H9 (cell line): Measurements from ENCODE around the gene NPAS3. TPM values are rescaled to one million over a fixed set of nuclear protein-coding genes. Genes with fewer than 3 reads are reported as not detected.

ENCODE experiments used
- DNase-seq: peaks from one replicate; pipeline ENCODE4 v3.0.0-alpha.2; 2017
- H2AFZ ChIP-seq: one replicate; pipeline ENCODE4 v1.6.1; 2013; ENCODE audit warnings: mild to moderate bottlenecking, low read length, control low read depth, moderate library complexity
- H2AK5ac ChIP-seq: 2 replicates; pipeline ENCODE4 v1.6.1; 2013; ENCODE audit warnings: low read length, control low read depth, mixed read lengths; ENCODE audit not compliant: insufficient read length
- H2BK120ac ChIP-seq: one replicate; pipeline ENCODE4 v1.6.1; 2013; ENCODE audit warnings: low read depth, mild to moderate bottlenecking, low read length, control low read depth, inconsistent platforms; ENCODE audit not compliant: poor library complexity, severe bottlenecking
- H2BK12ac ChIP-seq: 2 replicates; pipeline ENCODE4 v1.6.1; 2013; ENCODE audit warnings: low read length, control low read depth, mixed read lengths, low read depth; ENCODE audit not compliant: insufficient read length
- H2BK15ac ChIP-seq: 2 replicates; pipeline ENCODE4 v1.6.1; 2013; ENCODE audit warnings: low read depth, low read length, control low read depth
- H2BK20ac ChIP-seq: one replicate; pipeline ENCODE4 v1.6.1; 2013; ENCODE audit warnings: low read depth, mild to moderate bottlenecking, low read length, control low read depth, inconsistent platforms; ENCODE audit not compliant: poor library complexity, severe bottlenecking
- H2BK5ac ChIP-seq: 2 replicates; pipeline ENCODE4 v1.6.1; 2013; ENCODE audit warnings: low read length, control low read depth, mixed read lengths; ENCODE audit not compliant: insufficient read length
- H3K14ac ChIP-seq: 2 replicates; pipeline ENCODE4 v1.6.1; 2013; ENCODE audit warnings: low read length, control low read depth; ENCODE audit not compliant: insufficient read depth
- H3K18ac ChIP-seq: 2 replicates; pipeline ENCODE4 v1.6.1; 2013; ENCODE audit warnings: low read depth, mild to moderate bottlenecking, mixed read lengths, low read length, control low read depth; ENCODE audit not compliant: insufficient read length
- H3K23ac ChIP-seq: 2 replicates; pipeline ENCODE4 v1.6.1; 2013; ENCODE audit warnings: low read length, control low read depth, mixed read lengths, low read depth; ENCODE audit not compliant: insufficient read length
- H3K23me2 ChIP-seq: 2 replicates; pipeline ENCODE4 v1.6.1; 2013; ENCODE audit warnings: low read depth, mild to moderate bottlenecking, mixed read lengths, low read length, control low read depth; ENCODE audit not compliant: insufficient read length, poor library complexity, severe bottlenecking
- H3K27ac ChIP-seq: 2 replicates; pipeline ENCODE4 v1.5.1; 2013; ENCODE audit warnings: low read length, control low read depth, mixed read lengths, low read depth; ENCODE audit not compliant: insufficient read length
- H3K27me3 ChIP-seq: 2 replicates; pipeline ENCODE4 v1.6.1; 2013; ENCODE audit warnings: low read length, control low read depth, inconsistent platforms; ENCODE audit not compliant: insufficient read depth
- H3K4ac ChIP-seq: 2 replicates; pipeline ENCODE4 v1.6.1; 2013; ENCODE audit warnings: low read depth, mild to moderate bottlenecking, control low read depth, inconsistent platforms, low read length, moderate library complexity
- H3K4me1 ChIP-seq: 2 replicates; pipeline ENCODE4 v1.6.1; 2013; ENCODE audit warnings: low read length, control low read depth, inconsistent platforms; ENCODE audit not compliant: insufficient read depth
- H3K4me2 ChIP-seq: 2 replicates; pipeline ENCODE4 v1.6.1; 2013; ENCODE audit warnings: low read length, control low read depth, mixed read lengths; ENCODE audit not compliant: insufficient read length, insufficient read depth
- H3K56ac ChIP-seq: 2 replicates; pipeline ENCODE4 v1.6.1; 2013; ENCODE audit warnings: low read depth, mild to moderate bottlenecking, mixed read lengths, low read length, control low read depth; ENCODE audit not compliant: insufficient read length
- H3K79me1 ChIP-seq: 2 replicates; pipeline ENCODE4 v1.6.1; 2013; ENCODE audit warnings: low read depth, mild to moderate bottlenecking, moderate library complexity, low read length, control low read depth, inconsistent platforms; ENCODE audit not compliant: insufficient read depth, poor library complexity, severe bottlenecking
- H3K79me2 ChIP-seq: 2 replicates; pipeline ENCODE4 v1.6.1; 2013; ENCODE audit warnings: low read length, control low read depth, inconsistent platforms; ENCODE audit not compliant: insufficient read depth
- H3K9ac ChIP-seq: 2 replicates; pipeline ENCODE4 v1.6.1; 2013; ENCODE audit warnings: low read length, control low read depth, mixed read lengths; ENCODE audit not compliant: insufficient read length; ENCODE audit errors: extremely low read depth
- H3K9me3 ChIP-seq: one replicate; pipeline ENCODE4 v1.6.1; 2013; ENCODE audit warnings: low read depth, low read length, inconsistent platforms; ENCODE audit not compliant: control insufficient read depth
- H3T11ph ChIP-seq: one replicate; pipeline ENCODE4 v1.6.1; 2013; ENCODE audit warnings: mild to moderate bottlenecking, low read length, control low read depth, inconsistent platforms
- H4K20me1 ChIP-seq: one replicate; pipeline ENCODE4 v1.6.1; 2013; ENCODE audit not compliant: control insufficient read depth, insufficient read length, insufficient read depth
- H4K5ac ChIP-seq: 2 replicates; pipeline ENCODE4 v1.6.1; 2013; ENCODE audit warnings: low read depth, mild to moderate bottlenecking, mixed read lengths, low read length, control low read depth; ENCODE audit not compliant: insufficient read length
- H4K8ac ChIP-seq: replicated peaks from 2 replicates; pipeline ENCODE4 v1.6.1; 2013; ENCODE audit warnings: low read length, control low read depth, mixed read lengths, low read depth; ENCODE audit not compliant: insufficient read length
- H4K91ac ChIP-seq: 2 replicates; pipeline ENCODE4 v1.6.1; 2013; ENCODE audit warnings: low read depth, mild to moderate bottlenecking, moderate library complexity, mixed read lengths, low read length, control low read depth; ENCODE audit not compliant: insufficient read length
- H3K27ac Mint-ChIP-seq, 3 experiments: 2 replicates in 2 of 3; 3 replicates in 1 of 3; pipeline ENCODE4 v1.8.0; 2020 to 2021; ENCODE audit warnings: mixed read lengths in 3 of 3, mild to moderate bottlenecking in 1 of 3, moderate library complexity in 1 of 3
- H3K27me3 Mint-ChIP-seq: 2 replicates; pipeline ENCODE4 v1.8.0; 2021; ENCODE audit warnings: low read depth, mild to moderate bottlenecking, moderate library complexity, mixed read lengths
- H3K36me3 Mint-ChIP-seq, 3 experiments: 2 replicates in 2 of 3; 3 replicates in 1 of 3; pipeline ENCODE4 v1.8.0; 2020 to 2021; ENCODE audit warnings: low read depth in 3 of 3, mixed read lengths in 3 of 3; ENCODE audit not compliant: insufficient read depth in 1 of 3
- H3K4me1 Mint-ChIP-seq, 2 experiments: 2 replicates each; pipeline ENCODE4 v1.8.0; 2020; ENCODE audit warnings: mixed read lengths in 2 of 2
- H3K4me3 Mint-ChIP-seq, 2 experiments: 2 replicates in 1 of 2; 3 replicates in 1 of 2; pipeline ENCODE4 v1.8.0; 2020 to 2021; ENCODE audit warnings: mild to moderate bottlenecking in 2 of 2, mixed read lengths in 2 of 2, moderate library complexity in 1 of 2
- H3K9me3 Mint-ChIP-seq, 2 experiments: 2 replicates in 1 of 2; 3 replicates in 1 of 2; pipeline ENCODE4 v1.8.0; 2020; ENCODE audit warnings: mild to moderate bottlenecking in 2 of 2, mixed read lengths in 2 of 2, moderate library complexity in 1 of 2
- WGBS: extraction: QIAGEN DNeasy Blood & Tissue Kit; methylation state at CpG from one replicate; pipeline ENCODE4 v1.1.7; 2013; ENCODE audit warnings: missing lambda C conversion rate, low lambda C conversion rate, mixed read lengths; ENCODE audit not compliant: insufficient read length; ENCODE audit errors: extremely low coverage; 5-methylcytosine and 5-hydroxymethylcytosine counted together
- total RNA-seq: library from RNA; stranded (reverse); gene quantifications from 2 replicates; pipeline ENCODE4 v1.2.1, GENCODE V29; 2021
- TF ChIP-seq, protein P1 (sequence below): fragments of 200-600 bp; sonication (generic); conservative IDR thresholded peaks from 3 replicates; pipeline ENCODE4 v1.8.0; 2021; ENCODE audit warnings: antibody characterized with exemption, mild to moderate bottlenecking

NPAS3 gene
- total RNA-seq, 1 experiment from 2014 or later, result 0.17 TPM

DNA sequence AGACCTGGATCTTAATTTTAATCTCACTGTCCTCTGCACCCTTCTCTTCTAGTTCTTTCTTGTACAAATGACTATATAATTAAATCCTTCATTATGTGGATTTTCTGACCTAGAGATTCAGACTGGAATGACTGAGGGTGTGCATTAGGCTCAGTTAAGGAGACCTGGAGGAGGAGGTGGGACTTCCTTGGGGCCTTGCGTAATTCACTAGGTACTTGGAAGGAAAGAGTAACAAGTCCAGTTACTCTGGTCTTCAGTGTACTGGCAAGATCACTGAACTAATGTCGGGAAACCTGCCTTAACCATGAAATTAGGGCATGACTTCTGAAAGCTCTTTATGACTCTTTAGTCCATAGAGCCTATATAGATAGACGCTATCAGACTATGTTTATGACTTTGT lies 570.8 kb downstream of the NPAS3 start:
- H3K56ac ChIP-seq, result no peak overlapping the region
- H3T11ph ChIP-seq, result no peak overlapping the region
- no peak overlapping the region for H4K91ac ChIP-seq
- no peaks in the 10 kb centered on the region for H3K79me2 ChIP-seq
- no peak overlapping the region for H2BK12ac ChIP-seq
- no peak overlapping the region for H3K4me2 ChIP-seq
- no peak overlapping the region for H4K8ac ChIP-seq
- no peak overlapping the region for H3K23ac ChIP-seq
- no peak overlapping the region for H3K9ac ChIP-seq
- DNase-seq, result no peak
- WGBS, result no CpG with 5 or more reads among the region's 3 CpGs
- H3K27ac Mint-ChIP-seq, result no peak overlapping the region
- TF ChIP-seq, protein P1, sequence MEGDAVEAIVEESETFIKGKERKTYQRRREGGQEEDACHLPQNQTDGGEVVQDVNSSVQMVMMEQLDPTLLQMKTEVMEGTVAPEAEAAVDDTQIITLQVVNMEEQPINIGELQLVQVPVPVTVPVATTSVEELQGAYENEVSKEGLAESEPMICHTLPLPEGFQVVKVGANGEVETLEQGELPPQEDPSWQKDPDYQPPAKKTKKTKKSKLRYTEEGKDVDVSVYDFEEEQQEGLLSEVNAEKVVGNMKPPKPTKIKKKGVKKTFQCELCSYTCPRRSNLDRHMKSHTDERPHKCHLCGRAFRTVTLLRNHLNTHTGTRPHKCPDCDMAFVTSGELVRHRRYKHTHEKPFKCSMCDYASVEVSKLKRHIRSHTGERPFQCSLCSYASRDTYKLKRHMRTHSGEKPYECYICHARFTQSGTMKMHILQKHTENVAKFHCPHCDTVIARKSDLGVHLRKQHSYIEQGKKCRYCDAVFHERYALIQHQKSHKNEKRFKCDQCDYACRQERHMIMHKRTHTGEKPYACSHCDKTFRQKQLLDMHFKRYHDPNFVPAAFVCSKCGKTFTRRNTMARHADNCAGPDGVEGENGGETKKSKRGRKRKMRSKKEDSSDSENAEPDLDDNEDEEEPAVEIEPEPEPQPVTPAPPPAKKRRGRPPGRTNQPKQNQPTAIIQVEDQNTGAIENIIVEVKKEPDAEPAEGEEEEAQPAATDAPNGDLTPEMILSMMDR, result no peak
- H3K27me3 ChIP-seq, result no peaks in the 10 kb centered on the region
- H2BK15ac ChIP-seq, result no peak overlapping the region
- no peak overlapping the region for H2BK20ac ChIP-seq
- no peak overlapping the region for H2AK5ac ChIP-seq
- no peak overlapping the region for H3K14ac ChIP-seq
- H3K27ac ChIP-seq, result no peak overlapping the region
- H3K9me3 ChIP-seq, result no peaks in the 10 kb centered on the region
- H3K79me1 ChIP-seq, result no peaks in the 10 kb centered on the region
- no peaks in the 10 kb centered on the region for H3K4me1 ChIP-seq
- H4K5ac ChIP-seq, result no peak overlapping the region
- H3K9me3 Mint-ChIP-seq, result no peaks in the 10 kb centered on the region; a peak in 1 of 5 replicates
- H3K4ac ChIP-seq, result no peak overlapping the region
- H2BK120ac ChIP-seq, result no peak overlapping the region
- H3K36me3 Mint-ChIP-seq, result no peaks in the 10 kb centered on the region
- no peaks in the 10 kb centered on the region for H4K20me1 ChIP-seq
- H2AFZ ChIP-seq, result no peak overlapping the region
- H3K27me3 Mint-ChIP-seq, result no peaks in the 10 kb centered on the region
- H3K18ac ChIP-seq, result no peak overlapping the region
- peaks cover 0 to 4% of the 10 kb centered on the region in 2 experiments; a peak in 1 of 4 replicates for H3K4me1 Mint-ChIP-seq
- no peak overlapping the region for H2BK5ac ChIP-seq
- H3K4me3 Mint-ChIP-seq, result no peak overlapping the region
- H3K23me2 ChIP-seq, result no peaks in the 10 kb centered on the region
